IPS-NIHi7 (cell line): ENCODE data around the gene RSF1.

Experiments used
- DNase-seq: peaks from one replicate; pipeline ENCODE4 v3.0.0; 2012; ENCODE audit warnings: mixed read lengths; ENCODE audit errors: extremely low spot score

The RSF1 gene

DNA sequence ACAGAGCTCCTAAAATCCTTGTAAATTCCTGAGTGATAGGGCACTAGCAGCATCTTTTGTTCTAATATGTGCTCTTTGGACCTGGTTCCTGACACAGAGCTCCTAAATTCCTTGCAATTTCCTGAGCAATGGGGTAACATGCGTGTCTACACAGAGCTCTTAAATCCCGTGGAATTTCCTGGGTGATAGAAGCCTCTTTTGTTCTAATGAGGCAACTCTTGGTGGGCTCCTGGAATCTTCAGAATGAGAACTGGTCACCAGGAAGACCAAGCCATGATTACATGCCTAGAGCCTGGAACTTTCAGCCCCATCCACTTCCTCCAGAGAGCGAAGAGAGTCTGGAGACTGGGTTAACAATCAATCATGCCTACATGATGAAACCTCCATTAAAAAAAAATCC is 19.0 kb downstream of the RSF1 start:
- no peak for DNase-seq

DNA sequence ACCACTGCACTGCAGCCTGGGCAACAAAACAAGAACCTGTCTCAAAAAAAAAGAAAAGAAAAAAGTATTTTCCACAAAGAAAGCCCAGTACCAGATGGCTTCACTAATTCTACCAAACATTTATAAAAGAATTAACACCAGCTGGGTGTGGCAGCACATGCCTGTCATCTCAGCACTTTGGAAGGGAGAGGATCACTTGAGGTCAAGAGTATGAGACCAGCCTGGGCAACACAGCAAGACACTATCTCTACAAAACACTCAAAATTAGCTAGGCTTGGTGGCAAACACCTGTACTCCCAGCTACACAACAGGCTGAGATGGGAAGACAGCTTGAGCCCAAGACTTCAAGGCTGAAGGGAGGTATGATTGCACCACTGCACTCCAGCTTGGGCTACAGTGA is 20.1 kb downstream of the RSF1 start:
- DNase-seq = no peak

DNA sequence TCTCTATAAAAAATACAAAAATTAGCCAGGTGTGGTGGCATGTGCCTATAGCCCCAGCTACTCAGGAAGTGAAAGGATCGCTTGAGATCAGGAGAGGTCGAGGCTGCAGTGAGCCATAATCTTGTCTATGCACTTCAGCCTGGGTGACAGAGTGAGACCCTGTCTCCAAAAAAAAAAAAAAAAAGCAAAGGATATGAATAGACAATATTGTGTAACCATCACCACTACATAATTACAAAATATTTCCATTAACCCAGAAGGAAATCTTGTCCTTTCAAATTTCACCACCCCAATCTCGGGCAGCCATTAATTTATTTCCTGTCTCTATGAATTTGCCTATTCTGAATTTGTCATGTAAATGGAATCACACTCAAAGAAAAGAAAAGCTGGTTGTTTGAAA is 21.2 kb downstream of the RSF1 start:
- DNase-seq = no peak

DNA sequence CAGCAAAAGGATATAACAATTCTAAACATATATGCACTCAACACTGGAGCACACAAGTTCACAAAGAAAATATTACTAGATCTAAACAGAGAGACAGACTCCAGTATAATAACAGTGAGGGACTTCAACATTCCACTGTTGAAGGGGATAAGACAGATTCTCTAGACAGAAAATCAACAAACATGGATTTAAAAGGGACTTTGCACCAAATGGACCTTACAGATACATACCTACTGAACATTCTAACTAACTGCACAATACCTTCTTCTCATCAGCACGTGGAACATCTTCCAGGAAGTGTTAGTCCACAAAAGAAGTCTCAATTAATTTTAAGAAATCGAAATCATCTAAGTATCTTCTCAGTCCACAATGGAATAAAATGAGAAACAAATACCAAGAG is 26.6 kb downstream of the RSF1 start:
- no peak for DNase-seq

DNA sequence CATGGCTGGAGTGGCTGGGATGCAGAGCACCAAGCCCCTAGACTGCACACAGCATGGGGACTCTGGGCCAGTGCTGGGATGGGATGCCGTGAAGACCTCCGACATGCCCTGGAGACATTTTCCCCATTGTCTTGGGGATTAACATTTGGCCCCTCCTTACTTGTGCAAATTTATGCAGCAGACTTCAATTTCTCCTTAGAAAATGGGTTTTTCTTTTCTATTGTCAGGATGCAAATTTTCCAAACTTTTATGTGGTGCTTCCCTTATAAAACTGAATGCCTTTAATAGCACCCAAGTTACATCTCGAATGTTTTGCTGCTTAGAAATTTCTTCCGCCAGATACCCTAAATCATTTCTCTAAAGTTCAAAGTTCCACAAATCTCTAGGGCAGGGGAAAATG is 29.2 kb downstream of the RSF1 start:
- DNase-seq = no peak

DNA sequence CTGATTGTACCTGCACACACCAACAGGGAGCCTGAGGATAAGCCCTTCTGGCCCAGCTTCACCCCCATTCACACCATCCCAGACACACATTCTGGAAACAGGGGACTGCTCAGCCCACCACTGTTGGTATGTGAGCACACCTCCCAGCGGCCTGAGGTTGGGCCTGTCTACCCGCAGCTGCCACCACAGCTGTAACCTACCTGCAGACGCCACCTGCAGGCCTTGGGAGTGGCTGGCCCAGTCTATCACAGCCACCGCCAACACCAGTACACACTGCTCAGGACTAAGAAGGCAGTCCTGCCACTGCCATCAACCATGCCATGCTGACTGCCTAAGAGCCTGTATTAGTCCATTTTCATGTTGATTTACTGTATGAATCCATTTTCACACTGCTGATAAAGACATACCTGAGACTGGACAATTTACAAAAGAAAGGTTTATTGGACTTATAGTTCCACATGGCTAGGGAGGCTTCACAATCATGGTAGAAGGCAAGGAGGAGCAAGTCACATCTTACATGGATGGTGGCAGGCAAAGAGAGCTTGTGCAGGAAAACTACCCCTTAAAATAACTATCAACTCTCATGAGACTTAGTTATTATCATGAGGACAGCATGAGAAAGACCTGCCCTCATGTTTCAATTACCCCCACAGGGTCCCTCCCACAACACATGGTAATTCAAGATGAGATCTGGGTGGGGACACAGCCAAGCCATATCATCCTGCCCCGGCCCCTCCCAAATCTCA is 30.6 kb downstream of the RSF1 start:
- DNase-seq = peak; percentile 54

DNA sequence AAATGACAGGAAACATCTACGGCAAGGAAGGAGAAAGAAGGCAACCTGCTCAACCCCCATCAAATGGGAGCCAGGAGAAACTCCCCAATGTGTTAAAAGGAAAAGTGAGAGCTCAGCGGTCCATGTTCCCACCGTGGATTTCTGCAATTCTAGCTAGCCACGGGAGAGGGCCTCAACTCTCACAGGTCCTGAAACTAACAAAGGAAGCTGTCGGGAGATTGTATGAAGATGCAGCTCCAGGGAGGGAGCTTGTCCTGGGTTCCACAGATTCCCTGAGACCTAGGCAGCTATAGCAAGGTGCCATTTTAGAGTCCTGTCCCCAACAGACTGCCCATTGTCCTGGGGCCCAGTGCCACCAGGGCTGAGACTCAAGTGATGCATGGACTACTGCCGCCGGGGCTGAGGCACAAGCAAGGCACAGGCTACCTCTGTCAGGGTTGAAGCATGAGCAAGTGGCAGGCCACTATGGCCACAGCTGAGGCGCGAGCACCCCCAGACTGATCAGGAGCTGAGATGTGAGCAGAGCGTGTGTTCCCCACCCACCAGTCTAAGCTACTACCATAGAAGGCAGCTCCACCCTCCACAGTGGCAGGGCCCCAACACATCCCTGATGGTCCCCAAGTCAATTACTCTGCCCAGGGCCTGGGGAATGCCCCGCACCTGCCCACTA is 31.3 kb downstream of the RSF1 start:
- peak; percentile 33 for DNase-seq

DNA sequence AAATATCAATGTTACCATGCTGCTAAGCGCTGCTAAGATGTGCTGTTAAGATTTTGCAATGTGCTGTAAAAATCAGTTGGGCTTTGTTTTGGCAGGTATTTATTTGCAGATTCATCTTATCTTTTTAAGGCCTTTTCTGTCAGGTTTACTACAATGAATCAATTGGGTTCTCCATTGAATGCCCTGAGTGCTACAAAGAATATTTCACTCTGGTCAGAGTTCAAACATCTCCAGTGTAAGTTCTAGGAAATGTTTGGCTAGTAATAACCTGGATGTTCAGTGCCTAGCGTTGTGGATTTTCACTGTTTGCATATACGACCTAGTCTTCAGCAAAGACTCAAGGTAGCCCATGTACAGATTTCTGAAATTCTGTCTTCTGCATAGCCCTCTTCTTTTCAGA is 36.0 kb downstream of the RSF1 start:
- no peak for DNase-seq

DNA sequence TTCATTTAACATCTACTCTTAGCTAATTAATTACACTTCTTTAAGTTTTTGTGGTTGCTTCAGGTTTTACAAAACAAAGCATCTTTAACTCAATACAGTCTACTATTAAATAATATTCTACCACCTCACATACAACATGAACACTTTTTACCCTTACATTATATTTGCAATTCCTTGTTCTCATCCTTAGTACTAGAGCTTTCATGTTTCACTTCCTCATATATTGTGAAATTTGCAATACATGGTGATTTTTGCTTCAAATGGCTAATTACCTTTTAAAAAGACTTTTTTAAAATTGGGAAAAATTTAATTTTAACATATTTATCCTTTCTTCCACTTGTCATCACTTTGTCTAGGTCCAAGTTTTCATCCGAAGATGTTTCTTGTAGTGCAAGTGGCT is 37.5 kb downstream of the RSF1 start:
- DNase-seq = no peak

DNA sequence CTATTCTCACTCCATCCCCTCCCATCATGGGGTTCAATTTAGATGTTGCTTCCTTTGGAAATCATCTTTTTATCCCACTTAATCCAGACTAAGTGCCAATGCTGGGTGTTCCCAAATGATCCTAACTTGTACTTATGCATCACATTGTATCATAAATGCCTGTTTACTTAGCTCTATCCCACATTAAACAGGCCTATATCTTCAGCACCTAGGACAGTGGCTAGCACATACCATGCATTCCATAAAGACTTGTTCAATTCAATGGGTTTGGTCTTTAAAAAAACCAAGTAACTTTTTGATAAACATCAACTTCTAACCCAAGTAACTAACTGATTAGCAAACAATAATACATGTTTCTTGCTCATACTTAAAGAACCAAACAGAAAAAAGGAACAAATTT is 40.6 kb downstream of the RSF1 start:
- DNase-seq = peak; percentile 26

DNA sequence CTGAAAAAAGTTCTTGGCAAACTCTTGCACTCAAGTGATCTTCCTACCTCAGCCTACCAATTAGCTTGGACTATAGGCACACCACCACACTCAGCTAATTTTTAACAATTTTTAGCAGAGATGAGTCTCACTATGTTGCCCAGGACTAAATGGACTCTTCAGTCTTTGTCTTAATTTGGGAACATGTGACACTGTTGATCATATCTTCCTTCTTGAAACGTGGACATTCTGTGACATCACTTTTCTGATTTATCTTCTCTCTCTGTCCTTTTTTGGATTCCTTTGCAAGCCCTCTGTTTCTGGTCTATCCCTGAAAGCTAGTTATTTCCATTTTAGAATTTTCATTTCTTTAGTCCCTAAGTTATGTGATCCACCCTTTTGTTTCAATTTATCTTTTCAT is 42.0 kb downstream of the RSF1 start:
- DNase-seq = no peak

DNA sequence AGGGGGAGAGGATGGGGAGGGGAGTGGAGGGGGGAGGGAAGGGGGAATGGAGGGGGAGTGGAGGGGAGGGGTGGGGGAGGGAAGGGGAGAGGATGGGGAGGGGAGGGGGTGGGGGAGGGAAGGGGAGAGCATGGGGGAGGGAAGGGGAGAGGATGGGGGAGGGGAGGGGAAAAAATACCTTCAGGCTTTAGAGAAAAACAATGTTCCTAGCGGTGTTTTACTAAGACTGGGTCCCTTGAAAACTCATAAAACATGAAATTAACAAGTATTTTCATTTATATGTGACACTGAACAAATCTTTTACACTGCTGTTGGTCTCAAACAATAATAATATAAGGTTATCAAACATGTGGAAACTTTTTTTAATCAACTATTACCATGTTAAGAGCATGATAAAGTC is 42.4 kb downstream of the RSF1 start:
- DNase-seq = no peak

DNA sequence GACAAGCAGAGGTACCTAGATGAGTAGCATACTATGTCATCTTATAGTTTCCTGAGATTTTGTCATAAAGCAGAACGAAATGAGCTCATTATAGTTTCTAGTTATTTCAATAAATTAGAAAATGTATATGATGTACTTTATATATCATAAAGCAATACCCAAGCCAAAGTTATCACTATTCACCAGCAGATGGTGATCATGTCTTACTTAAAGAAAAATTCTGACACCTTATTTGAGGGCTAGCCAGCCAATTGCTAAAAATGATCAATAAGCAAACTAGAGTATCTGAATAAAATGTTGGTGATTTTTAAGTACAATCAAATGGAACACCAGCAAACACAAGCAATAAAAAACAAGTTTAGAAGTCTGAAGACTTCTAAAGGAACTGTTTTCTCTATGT is 44.1 kb downstream of the RSF1 start:
- DNase-seq = no peak

DNA sequence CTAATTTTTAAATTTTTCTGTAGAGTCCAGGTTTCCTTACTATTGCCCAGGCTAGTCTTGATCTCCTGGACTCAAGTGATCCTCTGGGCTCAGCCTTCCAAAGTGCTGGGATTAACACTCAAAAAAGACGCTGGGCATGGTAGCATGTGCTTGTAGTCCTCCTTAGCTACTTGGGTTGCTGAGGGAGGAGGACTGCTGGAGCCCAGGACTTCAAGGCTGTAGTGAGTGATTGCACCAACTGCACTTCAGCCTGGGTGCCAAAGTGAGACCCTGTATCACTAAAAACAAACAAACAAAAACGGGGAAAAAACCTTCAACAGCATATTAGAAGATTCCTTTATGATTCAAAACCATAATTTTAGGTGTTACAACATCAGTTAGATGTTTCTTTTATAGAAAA is 44.6 kb downstream of the RSF1 start:
- no peak for DNase-seq

DNA sequence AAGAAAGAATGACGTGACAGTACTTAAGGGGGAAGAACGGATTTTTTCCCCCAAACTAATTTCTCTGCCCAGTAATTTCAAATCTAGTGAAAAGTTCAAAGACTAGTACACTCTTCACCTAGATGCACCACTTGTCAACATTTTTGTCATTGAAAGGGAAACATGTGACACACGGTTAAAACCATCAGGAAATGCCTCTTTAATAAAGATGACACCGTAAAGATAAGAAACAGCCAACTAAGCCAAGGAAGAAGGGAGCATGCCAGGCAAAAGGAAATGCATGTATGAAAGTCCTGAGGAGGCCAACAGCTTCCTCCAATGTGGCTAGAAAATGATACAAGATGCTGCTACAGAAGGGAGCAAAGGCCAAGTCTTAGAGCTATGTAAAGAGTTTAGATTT is 49.4 kb downstream of the RSF1 start:
- DNase-seq = no peak

DNA sequence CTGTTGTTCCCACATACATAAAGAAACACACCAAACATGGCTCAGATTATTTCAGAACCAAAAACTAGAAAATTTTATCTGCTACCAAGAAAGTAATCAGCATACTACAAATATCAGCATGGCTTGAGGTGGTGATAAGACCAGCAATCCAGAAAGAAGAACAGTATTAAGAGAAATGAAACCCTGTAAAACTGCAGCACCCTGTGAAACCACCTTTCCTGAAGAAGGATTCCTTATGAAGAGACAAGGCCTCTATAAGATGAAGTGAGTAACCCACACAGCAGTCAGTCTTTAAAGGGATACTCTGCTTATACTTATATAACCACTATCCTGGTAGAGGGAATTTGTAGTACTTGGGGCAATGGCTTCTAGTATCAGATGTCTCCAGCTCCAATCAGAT is 49.9 kb downstream of the RSF1 start:
- DNase-seq = no peak

DNA sequence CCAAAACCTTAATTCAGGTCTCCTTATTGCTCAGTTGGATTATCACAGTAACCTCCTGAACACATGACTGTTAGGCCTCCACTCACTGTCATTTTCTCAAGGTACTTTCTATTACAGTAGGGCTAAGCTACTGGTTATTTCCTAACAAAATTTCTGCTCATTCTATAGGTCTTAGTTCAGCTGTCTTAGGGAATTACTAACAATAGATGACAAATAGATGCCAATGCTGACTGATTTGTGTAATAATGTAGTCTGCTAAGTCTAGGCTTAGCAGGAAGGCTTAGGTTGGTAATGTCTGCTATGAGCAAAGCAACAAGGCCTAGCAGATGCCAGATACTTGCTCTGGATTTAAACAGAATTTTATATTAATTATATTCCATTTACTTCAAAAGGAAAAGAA is 58.1 kb downstream of the RSF1 start:
- no peak for DNase-seq

DNA sequence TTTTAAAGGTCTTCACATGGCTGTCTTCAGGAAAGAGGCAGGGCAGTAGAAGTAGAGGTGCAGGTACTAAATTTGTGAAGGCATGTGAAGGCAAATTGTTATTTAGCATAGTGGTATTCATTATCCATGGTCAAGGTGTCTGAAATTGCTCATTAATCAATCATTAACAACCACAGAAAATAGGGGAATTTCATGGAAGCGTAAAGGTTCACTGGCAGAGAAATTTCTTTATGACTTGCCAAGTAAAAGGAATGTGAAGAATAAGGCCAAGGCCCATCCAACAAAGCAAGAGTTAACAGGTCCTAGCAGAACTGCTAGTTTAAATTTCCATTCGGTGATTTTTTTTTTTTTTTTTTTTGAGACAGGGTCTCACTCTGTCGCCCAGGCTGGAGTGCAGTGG is 59.0 kb downstream of the RSF1 start:
- no peak for DNase-seq

DNA sequence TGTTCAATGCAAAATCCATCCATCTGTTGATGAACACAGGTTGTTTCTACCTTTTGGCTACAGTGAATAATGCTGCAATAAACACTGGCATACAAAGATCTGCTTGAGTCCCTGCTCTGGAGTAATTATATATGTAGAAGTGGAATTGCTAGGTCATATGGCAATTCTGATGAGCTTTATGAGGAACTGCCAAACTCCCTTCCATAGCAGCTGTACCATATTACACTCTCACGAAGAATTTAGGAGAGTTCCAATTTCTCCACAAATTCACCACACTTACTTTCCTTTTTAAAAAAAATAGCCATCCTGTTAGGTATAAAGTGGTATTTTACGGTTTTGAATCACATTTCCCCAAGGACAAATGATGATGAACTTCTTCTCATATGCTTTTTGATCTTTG is 62.2 kb downstream of the RSF1 start:
- no peak for DNase-seq

DNA sequence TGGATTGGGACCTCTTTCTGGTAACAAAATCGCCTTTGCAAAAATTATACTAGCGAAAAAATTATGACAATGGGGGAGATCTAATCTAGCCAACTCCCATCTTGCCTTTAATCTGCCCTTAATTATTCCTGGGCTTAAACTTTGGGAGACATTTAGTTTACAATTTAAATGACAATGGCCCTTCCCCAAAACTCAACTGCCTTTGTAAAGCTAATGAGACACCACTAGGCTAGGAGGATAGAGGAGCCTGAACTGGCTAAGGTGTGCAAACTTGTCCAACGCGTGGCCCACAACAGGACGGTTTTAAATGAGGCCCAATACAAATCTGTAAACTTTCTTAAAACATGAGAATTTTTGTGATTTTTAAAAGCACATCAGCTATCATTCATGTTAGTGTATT is 67.3 kb downstream of the RSF1 start:
- DNase-seq = no peak

DNA sequence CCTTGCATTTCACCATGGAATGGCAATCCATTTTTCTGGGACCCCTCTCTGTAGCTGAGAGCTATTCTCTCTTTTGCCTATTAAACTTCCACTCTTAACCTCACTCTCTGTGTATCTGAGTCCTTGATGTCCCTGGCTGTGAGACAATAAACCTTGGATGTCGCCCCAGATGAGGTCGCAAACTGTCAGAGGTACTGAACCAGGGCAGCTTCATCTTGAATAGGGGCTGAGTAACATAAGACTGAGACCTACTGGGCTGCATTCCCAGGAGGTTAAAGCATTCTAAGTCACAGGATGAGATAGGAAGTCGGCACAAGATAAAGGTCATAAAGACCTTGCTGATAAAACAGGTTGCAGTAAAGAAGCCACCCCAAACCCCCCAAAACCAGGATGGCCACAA is 68.0 kb downstream of the RSF1 start:
- peak; percentile 27 for DNase-seq

DNA sequence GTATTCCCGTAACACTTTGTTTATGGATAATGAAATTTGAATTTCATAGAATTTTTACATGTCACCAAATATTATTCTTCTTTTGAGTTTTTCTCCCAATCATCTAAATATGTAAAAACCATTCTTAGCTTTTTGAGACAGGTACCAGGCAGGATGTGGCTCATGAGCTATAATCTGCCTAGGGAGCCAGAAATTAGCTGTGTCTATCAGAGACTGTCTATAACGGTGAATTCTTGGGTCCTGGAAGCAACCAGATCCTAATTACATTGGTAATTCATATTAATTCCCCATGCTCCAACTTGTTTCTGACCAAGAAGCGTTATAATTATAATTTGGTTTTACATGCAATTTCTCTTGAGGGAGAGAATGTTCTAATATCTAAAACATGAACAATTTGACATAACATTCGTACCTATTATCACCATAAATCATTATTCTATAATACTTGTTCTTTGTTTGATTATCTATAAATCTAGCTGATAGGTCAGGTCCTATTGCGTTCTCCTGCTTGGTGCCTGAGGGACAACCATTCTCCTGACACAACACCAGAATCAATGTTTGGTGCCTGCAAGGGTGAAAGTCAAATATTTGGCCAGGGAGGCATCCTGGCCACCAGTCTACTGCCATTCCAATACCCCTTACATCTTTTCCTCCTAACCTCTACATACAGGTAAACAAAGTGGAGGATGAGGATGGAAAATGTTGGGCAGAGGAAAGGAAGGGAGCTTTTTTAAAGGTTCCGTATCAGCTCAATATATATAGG is 69.9 kb downstream of the RSF1 start:
- no peak for DNase-seq

DNA sequence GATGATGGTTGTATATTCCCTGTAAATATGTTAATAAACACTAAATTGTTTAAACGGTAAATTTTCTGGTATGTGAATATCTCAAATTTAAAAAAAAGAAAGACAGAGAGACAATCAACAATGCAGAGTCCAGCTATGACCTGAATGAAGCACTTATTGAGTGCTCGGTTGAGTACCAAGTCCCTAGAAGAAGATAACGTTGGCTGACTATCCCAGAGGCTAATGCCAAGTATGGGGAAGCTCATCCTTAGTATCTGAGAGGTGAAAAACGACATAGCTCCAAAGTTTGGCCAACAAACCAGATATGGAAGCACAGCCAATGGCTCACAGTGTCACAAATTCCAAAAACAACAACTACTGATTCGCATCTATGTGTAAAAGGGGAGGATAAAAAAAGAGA is 71.3 kb downstream of the RSF1 start:
- no peak for DNase-seq
